Measurements from ENCODE around the gene MGAM2.

Gene MGAM2

GRCh38 chr7:142172932-142173331 is 61.4 kb downstream of the MGAM2 start:
- no peak for TF ChIP-seq Cebpa-rat (IDR thresholded peaks at IDR 0.05)
- no peaks in the 10 kb centered on the region for H4K20me1 ChIP-seq
- no peaks in the 10 kb centered on the region for H3K36me3 ChIP-seq
- no peaks in the 10 kb centered on the region for H3K9me3 ChIP-seq
- no peak overlapping the region for H3K4me2 ChIP-seq
- H3K27ac ChIP-seq: no peak overlapping the region
- no peak overlapping the region for H3K9ac ChIP-seq
- H3K27me3 ChIP-seq: no peaks in the 10 kb centered on the region
- no peak overlapping the region for H3K4me3 ChIP-seq
- H3K4me1 ChIP-seq: no peaks in the 10 kb centered on the region

- Histone ChIP-seq H3K4me3 (no peak overlapping the region), H3K27ac (no peak overlapping the region), H3K4me2 (no peak overlapping the region), H4K20me1 (no peaks in the 10 kb centered on the region), H3K9ac (no peak overlapping the region), H3K9me3 (no peaks in the 10 kb centered on the region), H3K36me3 (no peaks in the 10 kb centered on the region), H3K4me1 (no peaks in the 10 kb centered on the region), H3K27me3 (no peaks in the 10 kb centered on the region)
- TF ChIP-seq Cebpa-rat (IDR thresholded peaks at IDR 0.05): no peak
Observed at GRCh38 chr7:142174441-142174840, 62.9 kb downstream of the MGAM2 start.

GRCh38 chr7:142175594-142175993 is 64.1 kb downstream of the MGAM2 start:
- H3K4me2 ChIP-seq: no peak overlapping the region
- no peak overlapping the region for H3K27ac ChIP-seq
- no peaks in the 10 kb centered on the region for H3K36me3 ChIP-seq
- TF ChIP-seq Cebpa-rat (IDR thresholded peaks at IDR 0.05): no peak
- no peaks in the 10 kb centered on the region for H3K4me1 ChIP-seq
- H3K9ac ChIP-seq: no peak overlapping the region
- H3K4me3 ChIP-seq: no peak overlapping the region
- H4K20me1 ChIP-seq: no peaks in the 10 kb centered on the region
- no peaks in the 10 kb centered on the region for H3K9me3 ChIP-seq
- no peaks in the 10 kb centered on the region for H3K27me3 ChIP-seq

- Histone ChIP-seq H3K27ac (no peak overlapping the region), H3K4me2 (no peak overlapping the region)
Observed at GRCh38 chr7:142176901-142177300, 65.4 kb downstream of the MGAM2 start.

GRCh38 chr7:142177869-142178268 is 66.4 kb downstream of the MGAM2 start:
- Histone ChIP-seq H4K20me1 (no peaks in the 10 kb centered on the region), H3K36me3 (no peaks in the 10 kb centered on the region), H3K27ac (no peak overlapping the region), H3K4me1 (no peaks in the 10 kb centered on the region), H3K9me3 (no peaks in the 10 kb centered on the region), H3K27me3 (no peaks in the 10 kb centered on the region), H3K4me2 (no peak overlapping the region), H3K9ac (no peak overlapping the region), H3K4me3 (no peak overlapping the region)
- TF ChIP-seq Cebpa-rat (IDR thresholded peaks at IDR 0.05): no peak

More at GRCh38 chr7:142176901-142177300, 65.4 kb downstream of the MGAM2 start:
- Histone ChIP-seq H3K4me3 (no peak overlapping the region), H3K36me3 (no peaks in the 10 kb centered on the region), H3K9me3 (no peaks in the 10 kb centered on the region), H3K4me1 (no peaks in the 10 kb centered on the region), H3K9ac (no peak overlapping the region), H4K20me1 (no peaks in the 10 kb centered on the region), H3K27me3 (no peaks in the 10 kb centered on the region)
- TF ChIP-seq Cebpa-rat (IDR thresholded peaks at IDR 0.05): no peak

- Histone ChIP-seq H3K36me3 (no peaks in the 10 kb centered on the region), H3K27ac (no peak overlapping the region), H3K27me3 (no peaks in the 10 kb centered on the region), H3K4me3 (no peak overlapping the region), H3K4me1 (no peaks in the 10 kb centered on the region), H4K20me1 (no peaks in the 10 kb centered on the region), H3K4me2 (no peak overlapping the region), H3K9me3 (no peaks in the 10 kb centered on the region), H3K9ac (no peak overlapping the region)
- no peak for TF ChIP-seq Cebpa-rat (IDR thresholded peaks at IDR 0.05)
Observed at GRCh38 chr7:142180426-142180825, 68.9 kb downstream of the MGAM2 start.

- Histone ChIP-seq H4K20me1 (no peaks in the 10 kb centered on the region), H3K9ac (no peak overlapping the region), H3K4me1 (no peaks in the 10 kb centered on the region), H3K4me2 (no peak overlapping the region), H3K27me3 (no peaks in the 10 kb centered on the region), H3K4me3 (no peak overlapping the region), H3K27ac (no peak overlapping the region), H3K9me3 (no peaks in the 10 kb centered on the region), H3K36me3 (no peaks in the 10 kb centered on the region)
- no peak for TF ChIP-seq Cebpa-rat (IDR thresholded peaks at IDR 0.05)
Observed at GRCh38 chr7:142181211-142181610, 69.7 kb downstream of the MGAM2 start.

GRCh38 chr7:142181966-142182365 is 70.4 kb downstream of the MGAM2 start:
- H3K27me3 ChIP-seq: no peaks in the 10 kb centered on the region
- H3K9ac ChIP-seq: no peak overlapping the region
- H3K27ac ChIP-seq: no peak overlapping the region
- no peaks in the 10 kb centered on the region for H4K20me1 ChIP-seq
- H3K4me3 ChIP-seq: no peak overlapping the region
- H3K4me1 ChIP-seq: no peaks in the 10 kb centered on the region
- TF ChIP-seq Cebpa-rat (IDR thresholded peaks at IDR 0.05): no peak
- H3K9me3 ChIP-seq: no peaks in the 10 kb centered on the region
- no peak overlapping the region for H3K4me2 ChIP-seq
- no peaks in the 10 kb centered on the region for H3K36me3 ChIP-seq

- H3K27me3 ChIP-seq: no peaks in the 10 kb centered on the region
- no peaks in the 10 kb centered on the region for H3K36me3 ChIP-seq
- no peaks in the 10 kb centered on the region for H3K9me3 ChIP-seq
- no peaks in the 10 kb centered on the region for H4K20me1 ChIP-seq
- no peak overlapping the region for H3K9ac ChIP-seq
- TF ChIP-seq Cebpa-rat (IDR thresholded peaks at IDR 0.05): no peak
- H3K4me2 ChIP-seq: no peak overlapping the region
- peaks cover 8% of the 10 kb centered on the region for H3K4me1 ChIP-seq
- no peak overlapping the region for H3K27ac ChIP-seq
- H3K4me3 ChIP-seq: no peak overlapping the region
Observed at GRCh38 chr7:142185069-142185468, 73.6 kb downstream of the MGAM2 start.

- peaks cover 8% of the 10 kb centered on the region for H3K4me1 ChIP-seq
- H4K20me1 ChIP-seq: no peaks in the 10 kb centered on the region
- no peaks in the 10 kb centered on the region for H3K36me3 ChIP-seq
- TF ChIP-seq Cebpa-rat (IDR thresholded peaks at IDR 0.05): no peak
- no peaks in the 10 kb centered on the region for H3K27me3 ChIP-seq
- H3K4me2 ChIP-seq: no peak overlapping the region
- H3K9me3 ChIP-seq: no peaks in the 10 kb centered on the region
- no peak overlapping the region for H3K9ac ChIP-seq
- no peak overlapping the region for H3K27ac ChIP-seq
- no peak overlapping the region for H3K4me3 ChIP-seq
Observed at GRCh38 chr7:142185801-142186200, 74.3 kb downstream of the MGAM2 start.

GRCh38 chr7:142188154-142188553 is 76.6 kb downstream of the MGAM2 start:
- no peak for TF ChIP-seq Cebpa-rat (IDR thresholded peaks at IDR 0.05)
- H3K27ac ChIP-seq: no peak overlapping the region
- H3K4me1 ChIP-seq: peaks cover 8% of the 10 kb centered on the region
- H3K9me3 ChIP-seq: no peaks in the 10 kb centered on the region
- no peak overlapping the region for H3K9ac ChIP-seq
- no peaks in the 10 kb centered on the region for H4K20me1 ChIP-seq
- H3K27me3 ChIP-seq: no peaks in the 10 kb centered on the region
- H3K36me3 ChIP-seq: no peaks in the 10 kb centered on the region
- H3K4me2 ChIP-seq: no peak overlapping the region
- no peak overlapping the region for H3K4me3 ChIP-seq
